Measurements from ENCODE around the gene GRIP2.

GRIP2 gene

DNA sequence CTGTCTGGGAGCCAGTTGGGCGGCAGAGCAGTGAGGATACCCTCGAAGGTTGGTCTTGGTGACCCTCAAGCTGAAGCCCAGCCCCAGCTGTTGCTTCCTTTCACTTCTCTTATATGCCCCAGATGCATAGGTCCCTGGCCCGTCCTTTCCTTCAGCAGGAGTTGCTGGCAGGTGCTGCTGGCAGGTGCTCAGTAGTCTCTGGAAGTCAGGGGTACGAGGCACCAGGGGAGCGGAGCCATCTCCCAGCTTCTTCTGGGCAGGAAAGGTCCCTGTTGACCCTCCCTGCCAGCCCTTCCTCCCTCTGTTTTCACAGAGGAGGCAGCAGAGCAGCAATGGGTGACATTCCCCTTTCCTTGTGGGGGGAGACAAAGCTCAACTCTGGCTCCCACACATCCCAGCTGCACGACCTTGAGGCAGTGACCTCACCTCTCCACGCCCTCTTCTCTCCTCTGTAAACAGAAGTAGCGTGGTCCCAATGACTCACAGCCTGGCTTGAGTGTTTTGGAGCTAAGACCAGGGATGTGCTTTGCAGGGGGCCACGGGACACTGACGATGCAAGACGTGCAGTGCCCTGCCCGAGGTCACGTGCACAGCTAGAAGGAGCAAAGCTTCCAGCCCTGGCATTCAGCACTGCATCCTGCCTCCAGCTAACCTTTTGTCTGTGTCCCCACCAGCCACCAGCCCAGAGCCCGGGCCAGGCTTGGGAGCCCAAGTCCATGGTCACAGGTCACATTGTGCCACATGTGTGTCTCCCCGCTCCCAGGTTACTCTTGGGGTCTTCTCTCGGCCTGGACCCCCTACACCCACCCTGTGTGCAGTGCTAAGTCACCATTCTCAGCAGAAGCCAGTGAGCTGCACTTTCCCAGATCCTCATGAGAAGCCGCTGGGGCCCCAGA is 88.0 kb downstream of the GRIP2 start:
- Histone ChIP-seq H4K8ac (ENCODE audit: low read length) (peak overlapping the region; percentile 87), H3K23ac (ENCODE audit: low read length in 2 of 2) (no peak overlapping the region), H3K27me3 (ENCODE audit: control insufficient read depth in 1 of 2, insufficient read depth in 1 of 2, low read length in 2 of 2) (no peaks in the 10 kb centered on the region), H3K79me1 (replicated peaks; ENCODE audit: low read length, poor library complexity, severe bottlenecking) (peaks cover 27% of the 10 kb centered on the region), H3K4ac (ENCODE audit: low read depth in 1 of 2, low read length in 2 of 2) (peak overlapping the region; percentile 63 to 71), H3K4me1 (ENCODE audit: control insufficient read depth, insufficient read depth, low read depth, low read length) (peaks cover 46% of the 10 kb centered on the region), H3K27ac (ENCODE audit: low read length, poor library complexity, severe bottlenecking) (peak overlapping the region; percentile 97), H3K14ac (ENCODE audit: low read length in 2 of 2) (peak overlapping the region in 1 of 2 experiments; percentile 48), H2BK5ac (ENCODE audit: low read depth, low read length, poor library complexity, severe bottlenecking) (peak overlapping the region; percentile 88), H2BK120ac (ENCODE audit: low read depth, low read length) (peak overlapping the region; percentile 74), H3K36me3 (ENCODE audit: control insufficient read depth in 1 of 2, insufficient read depth in 2 of 2, low read depth in 1 of 2, low read length in 2 of 2) (peaks cover 59 to 84% of the 10 kb centered on the region in 2 experiments), H2BK12ac (ENCODE audit: low read length in 2 of 2) (peak overlapping the region; percentile 67 to 69), H2AK5ac (ENCODE audit: low read length, severe bottlenecking) (peak overlapping the region; percentile 68), H3K4me3 (ENCODE audit: insufficient read depth in 1 of 2, low read depth in 1 of 2, low read length in 2 of 2) (peak overlapping the region in 1 of 2 experiments; percentile 67), H2AFZ (ENCODE audit: low read depth, low read length) (no peak overlapping the region), H2BK15ac (ENCODE audit: low read depth, poor library complexity, severe bottlenecking) (no peak overlapping the region), H3K9me3 (ENCODE audit: control insufficient read depth, low read length) (peaks cover 5% of the 10 kb centered on the region), H4K91ac (ENCODE audit: low read length) (peak overlapping the region; percentile 95), H3K9ac (ENCODE audit: low read length) (peak overlapping the region; percentile 87), H3K18ac (ENCODE audit: low read depth in 1 of 2, low read length in 2 of 2) (peak overlapping the region; percentile 78 to 79), H3K4me2 (ENCODE audit: low read length, poor library complexity, severe bottlenecking) (peak overlapping the region; percentile 15)
- WGBS = 55% methylated on average over 14 of the region's 17 CpGs
- DNase-seq = peak; percentile 96

DNA sequence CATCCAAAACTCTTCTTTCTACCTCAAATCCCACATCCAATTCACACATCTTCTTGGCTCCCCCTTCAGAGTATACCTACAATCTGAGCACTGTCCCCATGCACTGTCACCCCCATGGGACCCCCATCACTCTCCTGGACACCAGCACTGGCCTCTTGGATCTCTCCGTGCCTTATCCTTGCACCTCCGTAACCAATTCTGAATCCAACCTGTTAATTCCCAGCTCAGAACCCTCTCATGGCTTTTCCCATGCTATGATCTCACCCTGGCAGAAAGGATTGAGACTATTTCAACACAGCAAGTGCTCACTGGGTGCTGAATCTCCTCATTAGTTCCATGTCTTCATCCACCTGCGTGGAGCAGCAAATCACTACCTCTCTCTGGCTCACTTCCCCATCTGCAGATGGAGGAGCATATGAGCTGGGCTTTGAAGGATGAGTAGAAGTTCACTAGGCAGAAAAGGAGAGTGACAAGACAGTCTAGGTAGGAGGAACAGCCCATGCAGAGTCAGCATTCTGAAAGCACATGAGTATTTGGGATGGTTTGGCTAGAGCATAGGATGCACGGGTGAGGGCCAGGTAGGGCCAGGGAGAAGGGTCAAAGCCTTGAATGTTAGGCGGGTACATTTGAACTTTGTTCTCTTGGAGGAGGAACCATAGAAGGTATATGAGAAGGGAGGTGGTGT is 89.1 kb downstream of the GRIP2 start:
- Histone ChIP-seq H2BK12ac (ENCODE audit: low read length in 2 of 2) (no peak overlapping the region), H2AFZ (ENCODE audit: low read depth, low read length) (no peak overlapping the region), H3K27ac (ENCODE audit: low read length, poor library complexity, severe bottlenecking) (no peak overlapping the region), H3K9ac (ENCODE audit: low read length) (no peak overlapping the region), H4K8ac (ENCODE audit: low read length) (no peak overlapping the region), H3K27me3 (ENCODE audit: control insufficient read depth in 1 of 2, insufficient read depth in 1 of 2, low read length in 2 of 2) (no peaks in the 10 kb centered on the region), H4K91ac (ENCODE audit: low read length) (no peak overlapping the region), H3K4me1 (ENCODE audit: control insufficient read depth, insufficient read depth, low read depth, low read length) (peaks cover 40% of the 10 kb centered on the region), H3K4me2 (ENCODE audit: low read length, poor library complexity, severe bottlenecking) (no peak overlapping the region), H3K18ac (ENCODE audit: low read depth in 1 of 2, low read length in 2 of 2) (no peak overlapping the region), H3K4ac (ENCODE audit: low read depth in 1 of 2, low read length in 2 of 2) (no peak overlapping the region), H3K79me1 (replicated peaks; ENCODE audit: low read length, poor library complexity, severe bottlenecking) (peaks cover 26% of the 10 kb centered on the region), H2BK15ac (ENCODE audit: low read depth, poor library complexity, severe bottlenecking) (no peak overlapping the region), H3K23ac (ENCODE audit: low read length in 2 of 2) (no peak overlapping the region), H3K36me3 (ENCODE audit: control insufficient read depth in 1 of 2, insufficient read depth in 2 of 2, low read depth in 1 of 2, low read length in 2 of 2) (peaks cover 61 to 78% of the 10 kb centered on the region in 2 experiments), H2AK5ac (ENCODE audit: low read length, severe bottlenecking) (no peak overlapping the region), H3K4me3 (ENCODE audit: insufficient read depth in 1 of 2, low read depth in 1 of 2, low read length in 2 of 2) (no peak overlapping the region), H3K9me3 (ENCODE audit: control insufficient read depth, low read length) (peaks cover 5% of the 10 kb centered on the region), H2BK5ac (ENCODE audit: low read depth, low read length, poor library complexity, severe bottlenecking) (no peak overlapping the region), H3K14ac (ENCODE audit: low read length in 2 of 2) (no peak overlapping the region), H2BK120ac (ENCODE audit: low read depth, low read length) (no peak overlapping the region)
- over 99% methylated on average over 5 of the region's 5 CpGs for WGBS
- no peak for DNase-seq

DNA sequence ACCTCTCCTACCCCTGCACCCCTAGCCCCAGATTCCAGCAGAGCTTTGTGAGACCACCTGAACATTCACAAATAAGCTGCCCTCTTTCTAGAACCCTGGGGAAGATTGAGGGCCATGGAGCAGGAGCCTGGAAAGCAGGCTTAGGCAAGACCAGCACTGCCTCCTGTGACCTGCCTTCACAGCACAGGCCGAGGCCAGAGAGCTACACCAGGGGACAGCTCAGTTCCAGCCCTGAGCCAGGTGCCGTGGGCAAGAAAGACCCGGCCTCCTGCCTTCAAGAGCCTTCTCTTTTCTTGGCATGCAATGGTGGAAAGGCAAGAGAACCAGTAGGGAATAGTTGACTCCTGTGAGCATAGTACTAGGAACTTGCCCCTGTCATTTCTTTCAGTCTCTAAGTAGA is 89.6 kb downstream of the GRIP2 start:
- Histone ChIP-seq H2AFZ (ENCODE audit: low read depth, low read length) (no peak overlapping the region), H4K8ac (ENCODE audit: low read length) (no peak overlapping the region), H3K18ac (ENCODE audit: low read depth in 1 of 2, low read length in 2 of 2) (no peak overlapping the region), H2BK5ac (ENCODE audit: low read depth, low read length, poor library complexity, severe bottlenecking) (no peak overlapping the region), H3K14ac (ENCODE audit: low read length in 2 of 2) (no peak overlapping the region), H3K9ac (ENCODE audit: low read length) (no peak overlapping the region), H3K4me1 (ENCODE audit: control insufficient read depth, insufficient read depth, low read depth, low read length) (peaks cover 36% of the 10 kb centered on the region), H2AK5ac (ENCODE audit: low read length, severe bottlenecking) (no peak overlapping the region), H3K36me3 (ENCODE audit: control insufficient read depth in 1 of 2, insufficient read depth in 2 of 2, low read depth in 1 of 2, low read length in 2 of 2) (peaks cover 64 to 78% of the 10 kb centered on the region in 2 experiments), H2BK120ac (ENCODE audit: low read depth, low read length) (no peak overlapping the region), H2BK15ac (ENCODE audit: low read depth, poor library complexity, severe bottlenecking) (no peak overlapping the region), H3K23ac (ENCODE audit: low read length in 2 of 2) (no peak overlapping the region), H2BK12ac (ENCODE audit: low read length in 2 of 2) (no peak overlapping the region), H3K4ac (ENCODE audit: low read depth in 1 of 2, low read length in 2 of 2) (no peak overlapping the region), H3K27me3 (ENCODE audit: control insufficient read depth in 1 of 2, insufficient read depth in 1 of 2, low read length in 2 of 2) (no peaks in the 10 kb centered on the region), H4K91ac (ENCODE audit: low read length) (no peak overlapping the region), H3K79me1 (replicated peaks; ENCODE audit: low read length, poor library complexity, severe bottlenecking) (peaks cover 28% of the 10 kb centered on the region), H3K9me3 (ENCODE audit: control insufficient read depth, low read length) (peaks cover 5% of the 10 kb centered on the region), H3K27ac (ENCODE audit: low read length, poor library complexity, severe bottlenecking) (no peak overlapping the region), H3K4me3 (ENCODE audit: insufficient read depth in 1 of 2, low read depth in 1 of 2, low read length in 2 of 2) (no peak overlapping the region), H3K4me2 (ENCODE audit: low read length, poor library complexity, severe bottlenecking) (no peak overlapping the region)
- WGBS = 99% methylated on average over 3 of the region's 3 CpGs
- no peak for DNase-seq

Measured in mesenchymal stem cell (in vitro differentiated cells and primary cell).